HepG2 (cell line): ENCODE data around the gene ZNF652. TPM values are rescaled to one million over a fixed set of nuclear protein-coding genes. Genes with fewer than 3 reads are reported as not detected.
A peak's percentile ranks its signal among the peaks of the same experiment; 100 is the strongest.

Experiments
- ARID2 ChIP-seq: sonication (generic); formaldehyde crosslinking; IDR thresholded peaks from 2 replicates; pipeline ENCODE4 v1.8.1; 2022; ENCODE audit warnings: mild to moderate bottlenecking, missing genetic modification reagents, borderline replicate concordance
- ATF2 ChIP-seq: sonication (generic); formaldehyde crosslinking; IDR thresholded peaks from 2 replicates; pipeline ENCODE4 v1.4.0; 2020; ENCODE audit warnings: missing genetic modification reagents
- HMGXB4 ChIP-seq, 2 experiments: sonication (generic) in 1 of 2; formaldehyde crosslinking in 1 of 2; IDR thresholded peaks; 2 replicates each; pipeline versions ENCODE4 v1.4.0 to v1.6.1; 2018 to 2020; ENCODE audit warnings: missing genetic modification reagents in 2 of 2, borderline replicate concordance in 1 of 2, low read depth in 1 of 2, mild to moderate bottlenecking in 1 of 2, missing biosample characterization in 1 of 2
- KDM2A ChIP-seq: sonication (generic); formaldehyde crosslinking; IDR thresholded peaks from 2 replicates; pipeline ENCODE4 v1.4.0; 2020; ENCODE audit warnings: low read depth, missing genetic modification reagents, borderline replicate concordance
- KDM5A ChIP-seq: fragments of 200-600 bp; sonication (generic); IDR thresholded peaks from 2 replicates; pipeline ENCODE4 v1.7.0; 2018; ENCODE audit warnings: antibody characterized with exemption, mild to moderate bottlenecking, low read length, borderline replicate concordance
- KLF16 ChIP-seq, 2 experiments: sonication (generic) in 1 of 2; formaldehyde crosslinking in 1 of 2; IDR thresholded peaks; 2 replicates each; pipeline versions ENCODE4 v1.6.1 to v1.8.0; 2016 to 2023; ENCODE audit warnings: missing genetic modification reagents in 2 of 2, missing compliant biosample characterization in 1 of 2
- KLF6 ChIP-seq: IDR thresholded peaks from 2 replicates; pipeline ENCODE4 v1.8.0; 2016; ENCODE audit warnings: missing biosample characterization, missing genetic modification reagents
- MIER3 ChIP-seq: IDR thresholded peaks from 2 replicates; pipeline ENCODE4 v1.6.1; 2016; ENCODE audit warnings: missing compliant biosample characterization, borderline replicate concordance
- PLSCR1 ChIP-seq: sonication (generic); formaldehyde crosslinking; IDR thresholded peaks from 2 replicates; pipeline ENCODE4 v1.5.0; 2020; ENCODE audit warnings: missing genetic modification reagents, mild to moderate bottlenecking, borderline replicate concordance
- POLR2A ChIP-seq, 2 experiments: IDR thresholded peaks; 2 replicates each; pipeline ENCODE4 v1.6.1; 2011; ENCODE audit warnings: low read depth in 2 of 2, low read length in 2 of 2, mild to moderate bottlenecking in 1 of 2, moderate library complexity in 1 of 2; ENCODE audit not compliant: insufficient read depth in 1 of 2
- RARA ChIP-seq: IDR thresholded peaks from 2 replicates; pipeline ENCODE4 v1.6.1; 2016; ENCODE audit warnings: missing genetic modification reagents, missing compliant biosample characterization
- SNAPC2 ChIP-seq: sonication (generic); formaldehyde crosslinking; IDR thresholded peaks from 2 replicates; pipeline ENCODE4 v1.8.1; 2022; ENCODE audit warnings: mild to moderate bottlenecking, missing genetic modification reagents
- TBL1XR1 ChIP-seq: fragments of 150-350 bp; IDR thresholded peaks from 2 replicates; pipeline ENCODE4 v1.6.1; 2014; ENCODE audit warnings: borderline replicate concordance, low read length; ENCODE audit not compliant: partially characterized antibody
- TEAD3 ChIP-seq: optimal IDR thresholded peaks from 2 replicates; pipeline ENCODE3; 2016; ENCODE audit warnings: borderline replicate concordance
- TGIF2 ChIP-seq: IDR thresholded peaks from 2 replicates; pipeline ENCODE4 v1.6.1; 2016; ENCODE audit warnings: control low read depth, missing compliant biosample characterization
- ZBTB34 ChIP-seq: sonication (generic); formaldehyde crosslinking; IDR thresholded peaks from 2 replicates; pipeline ENCODE4 v1.8.0; 2022; ENCODE audit warnings: mild to moderate bottlenecking, missing genetic modification reagents
- ZMAT3 ChIP-seq: sonication (generic); formaldehyde crosslinking; conservative IDR thresholded peaks from 2 replicates; pipeline ENCODE4 v1.7.0; 2021; ENCODE audit warnings: missing genetic modification reagents
- ZNF350 ChIP-seq: sonication (generic); formaldehyde crosslinking; IDR thresholded peaks from 2 replicates; pipeline ENCODE4 v1.4.0; 2020; ENCODE audit warnings: mild to moderate bottlenecking, low read depth, missing genetic modification reagents, borderline replicate concordance
- ZNF44 ChIP-seq: sonication (generic); formaldehyde crosslinking; IDR thresholded peaks from 2 replicates; pipeline ENCODE4 v1.5.1; 2020; ENCODE audit warnings: mild to moderate bottlenecking, missing genetic modification reagents
- ZNF558 ChIP-seq: sonication (generic); formaldehyde crosslinking; IDR thresholded peaks from 2 replicates; pipeline ENCODE4 v1.9.0; 2022; ENCODE audit warnings: mild to moderate bottlenecking, missing genetic modification reagents, borderline replicate concordance
- ZNF761 ChIP-seq: sonication (generic); formaldehyde crosslinking; conservative IDR thresholded peaks from 2 replicates; pipeline ENCODE4 v1.4.0; 2020; ENCODE audit warnings: mild to moderate bottlenecking, missing genetic modification reagents
- ZNF775 ChIP-seq: sonication (generic); formaldehyde crosslinking; IDR thresholded peaks from 2 replicates; pipeline ENCODE4 v1.4.0; 2020; ENCODE audit warnings: missing genetic modification reagents, mild to moderate bottlenecking, moderate library complexity, borderline replicate concordance
- ZNF788 ChIP-seq: sonication (generic); formaldehyde crosslinking; IDR thresholded peaks from 2 replicates; pipeline ENCODE4 v1.5.0; 2020; ENCODE audit warnings: mild to moderate bottlenecking, missing genetic modification reagents, borderline replicate concordance
- ZSCAN22 ChIP-seq: sonication (generic); formaldehyde crosslinking; IDR thresholded peaks from 2 replicates; pipeline ENCODE4 v1.4.0; 2020; ENCODE audit warnings: mild to moderate bottlenecking, missing genetic modification reagents
- polyA plus RNA-seq, 8 experiments: library from polyadenylated mRNA; depleted of rRNA in 3 of 8; stranded (reverse) in 7 of 8; unstranded in 1 of 8; fragments of >200 nt; fragmentation: Illumina TruSeq in 4 of 8; extraction: Trizol in 4 of 8; gene quantifications; 2 replicates each; pipeline versions ENCODE4 v1.2.1 to v1.2.3, GENCODE V29; 2011 to 2016; ENCODE audit warnings: low read depth in 4 of 8, missing spikeins in 1 of 8, mixed read lengths in 1 of 8; ENCODE audit not compliant: insufficient read depth in 1 of 8
- total RNA-seq, 5 experiments: library from RNA; depleted of rRNA; stranded (reverse); fragments of >200 nt; fragmentation: Illumina TruSeq; extraction: Trizol; gene quantifications; 2 replicates each; pipeline ENCODE4 v1.2.3, GENCODE V29; 2016; ENCODE audit warnings: low read depth in 1 of 5

The ZNF652 gene
- total and polyA plus RNA-seq, 2 of the 13 experiments (the other 11 are each of a cell fraction or from before 2014, with no cell fraction given) = 16.2 to 30.2 TPM

GRCh38 chr17:49360796-49361128, 1.3 kb downstream of the ZNF652 start (continued):
- 0 out of 4 replicates have a peak, but pooled peaks of 1 of the 2 experiments have one; percentile 1 for TF ChIP-seq HMGXB4 (CRISPR knock-in tag; IDR thresholded peaks at IDR 0.05; ENCODE audit: borderline replicate concordance in 1 of 2, low read depth in 1 of 2)
- TF ChIP-seq ZSCAN22 (CRISPR knock-in tag) = no peak
- TF ChIP-seq POLR2A (IDR thresholded peaks at IDR 0.05; ENCODE audit: insufficient read depth in 1 of 2, low read depth in 2 of 2, low read length in 2 of 2) = peak in 1 of 2 experiments; percentile 16; a peak in 1 of 4 replicates
- no peak for TF ChIP-seq TBL1XR1
- TF ChIP-seq ZBTB34 = 0 out of 2 replicates have a peak, but pooled peaks have one; percentile 20
- TF ChIP-seq RARA = no peak
- TF ChIP-seq ZNF788 (CRISPR knock-in tag) = 0 out of 2 replicates have a peak, but pooled peaks have one; percentile 6
- TF ChIP-seq ARID2 (CRISPR knock-in tag) = 0 out of 2 replicates have a peak, but pooled peaks have one; percentile 32
- TF ChIP-seq ZNF761 (CRISPR knock-in tag) = 0 out of 2 replicates have a peak, but pooled peaks have one; percentile 3
- TF ChIP-seq KLF6 (CRISPR knock-in tag) = no peak
- no peak for TF ChIP-seq PLSCR1 (CRISPR knock-in tag)
- no peak for TF ChIP-seq ZNF558 (CRISPR knock-in tag)
- peak; percentile 68; the same call in 1 of the 2 replicates for TF ChIP-seq TGIF2 (CRISPR knock-in tag)
- TF ChIP-seq KDM5A = 0 out of 2 replicates have a peak, but pooled peaks have one; percentile 41
- peak; percentile 58; the same call in 1 of the 2 replicates for TF ChIP-seq ZMAT3
- no peak for TF ChIP-seq ZNF775 (CRISPR knock-in tag)
- TF ChIP-seq ATF2 (CRISPR knock-in tag) = 0 out of 2 replicates have a peak, but pooled peaks have one; percentile 1
- 0 out of 4 replicates have a peak, but pooled peaks of 1 of the 2 experiments have one; percentile 3 for TF ChIP-seq KLF16 (CRISPR knock-in tag; IDR thresholded peaks at IDR 0.05)
- TF ChIP-seq KDM2A (CRISPR knock-in tag) = no peak
- TF ChIP-seq MIER3 (CRISPR knock-in tag) = 0 out of 2 replicates have a peak, but pooled peaks have one; percentile 29
- peak; percentile 3 for TF ChIP-seq TEAD3
- no peak; the same call in 1 of the 2 replicates for TF ChIP-seq ZNF350 (CRISPR knock-in tag)
- TF ChIP-seq ZNF44 (CRISPR knock-in tag) = peak; percentile 34; the same call in 1 of the 2 replicates
- TF ChIP-seq SNAPC2 (CRISPR knock-in tag) = 0 out of 2 replicates have a peak, but pooled peaks have one; percentile 9
